ENCODE data around the gene NDUFA9.

- no peak for TF ChIP-seq POLR2AphosphoS5 (IDR thresholded peaks at IDR 0.05; ENCODE audit: borderline replicate concordance, low read depth, low read length)
- TF ChIP-seq EZH2 (IDR thresholded peaks at IDR 0.05), result no peak
These were observed 4.3 kb downstream of the NDUFA9 start for GRCh38 chr12:4653257-4653656.

Data from SK-N-MC (cell line).